HG02759 (cell line): ENCODE results near the gene ARHGEF28.

ENCODE experiments used
- ATAC-seq: cut with Tn5 transposase; IDR thresholded peaks from one replicate; pipeline ENCODE4 v1.9.1; 2021; ENCODE audit warnings: mild to moderate bottlenecking, moderate library complexity; ENCODE audit not compliant: unreplicated experiment

Gene ARHGEF28

GRCh38 chr5:73922224-73922623 lies 296.2 kb downstream of the ARHGEF28 start:
- no peak for ATAC-seq

- ATAC-seq, result no peak
Measured at GRCh38 chr5:73922875-73923557, 297.0 kb downstream of the ARHGEF28 start.

GRCh38 chr5:73928476-73929070 lies 302.6 kb downstream of the ARHGEF28 start:
- ATAC-seq, result no peak

- ATAC-seq, result no peak
Measured at GRCh38 chr5:73935719-73936118, 309.7 kb downstream of the ARHGEF28 start.

- ATAC-seq, result no peak
Measured at GRCh38 chr5:73938280-73938937, 312.4 kb downstream of the ARHGEF28 start.

- ATAC-seq, result no peak
Measured at GRCh38 chr5:73938938-73939320, 312.9 kb downstream of the ARHGEF28 start.

- ATAC-seq, result no peak
Measured at GRCh38 chr5:73939557-73939956, 313.6 kb downstream of the ARHGEF28 start.

GRCh38 chr5:73940026-73940425 lies 314.0 kb downstream of the ARHGEF28 start:
- no peak for ATAC-seq

GRCh38 chr5:73940801-73941200 lies 314.8 kb downstream of the ARHGEF28 start:
- no peak for ATAC-seq

GRCh38 chr5:73942783-73943182 lies 316.8 kb downstream of the ARHGEF28 start:
- no peak for ATAC-seq

GRCh38 chr5:73943397-73943796 lies 317.4 kb downstream of the ARHGEF28 start:
- ATAC-seq, result no peak

- no peak for ATAC-seq
Measured at GRCh38 chr5:73944581-73944980, 318.6 kb downstream of the ARHGEF28 start.

GRCh38 chr5:73945505-73945904 lies 319.5 kb downstream of the ARHGEF28 start:
- no peak for ATAC-seq

- ATAC-seq, result no peak
Measured at GRCh38 chr5:73946278-73946677, 320.3 kb downstream of the ARHGEF28 start.

- ATAC-seq, result no peak
Measured at GRCh38 chr5:73946919-73947602, 321.1 kb downstream of the ARHGEF28 start.

- no peak for ATAC-seq
Measured at GRCh38 chr5:73947906-73948640, 322.1 kb downstream of the ARHGEF28 start.

GRCh38 chr5:73948720-73949119 lies 322.7 kb downstream of the ARHGEF28 start:
- ATAC-seq, result no peak

- ATAC-seq, result no peak
Measured at GRCh38 chr5:73950441-73950873, 324.5 kb downstream of the ARHGEF28 start.

GRCh38 chr5:73950912-73951430 lies 325.0 kb downstream of the ARHGEF28 start:
- ATAC-seq, result no peak

- no peak for ATAC-seq
Measured at GRCh38 chr5:73952872-73953271, 326.9 kb downstream of the ARHGEF28 start.

- no peak for ATAC-seq
Measured at GRCh38 chr5:73954381-73954780, 328.4 kb downstream of the ARHGEF28 start.
